PC-9 (cell line): Measurements from ENCODE around the gene BPIFB1. TPM values are rescaled to one million over a fixed set of nuclear protein-coding genes. Genes with fewer than 3 reads are reported as not detected.
A peak's percentile ranks its signal among the peaks of the same experiment; 100 is the strongest.

Experiments used
- BruUV-seq: library from RNA; stranded (reverse); fragments of 400-500 nt; replicated peaks from 2 replicates; lab custom pipeline; 2021; lab: Mats Ljungman, UMichigan
- CTCF ChIA-PET: fragments of 300-600 bp; sonication (Branson Sonifier 250); formaldehyde crosslinking; loops from one replicate; lab custom pipeline; 2022; ENCODE audit warnings: antibody characterized with exemption; lab: Charles Lee
- POLR2A ChIA-PET: fragments of 300-600 bp; sonication (Branson Sonifier 250); formaldehyde crosslinking; loops from one replicate; lab custom pipeline; 2022; ENCODE audit warnings: antibody characterized with exemption; ENCODE audit not compliant: unreplicated experiment; lab: Charles Lee
- DNase-seq, 2 experiments: peaks; one replicate each; pipeline versions ENCODE4 v3.0.0 to v3.0.0-alpha.2; 2015 to 2022; ENCODE audit warnings: mixed read lengths in 1 of 2
- H2AFZ ChIP-seq: fragments of 200-600 bp; sonication (generic); 2 replicates; pipeline ENCODE4 v1.8.1; 2017; ENCODE audit warnings: antibody characterized with exemption
- H3F3A ChIP-seq: fragments of 200-600 bp; sonication (generic); 2 replicates; pipeline ENCODE4 v1.8.1; 2017; ENCODE audit warnings: antibody characterized with exemption, mild to moderate bottlenecking, low read depth; ENCODE audit not compliant: insufficient read depth
- H3K27ac ChIP-seq: fragments of 200-600 bp; sonication (generic); 2 replicates; pipeline ENCODE4 v1.6.1; 2016; ENCODE audit warnings: mixed run types
- H3K27me3 ChIP-seq: fragments of 200-600 bp; sonication (generic); 2 replicates; pipeline ENCODE4 v1.6.1; 2016; ENCODE audit warnings: low read depth, mixed run types; ENCODE audit not compliant: insufficient read depth
- H3K36me3 ChIP-seq: fragments of 200-600 bp; sonication (generic); 2 replicates; pipeline ENCODE4 v1.6.1; 2016; ENCODE audit warnings: low read depth, mixed run types
- H3K4me1 ChIP-seq: fragments of 200-600 bp; sonication (generic); replicated peaks from 2 replicates; pipeline ENCODE4 v1.6.1; 2016; ENCODE audit warnings: mixed run types; ENCODE audit not compliant: insufficient read depth
- H3K4me2 ChIP-seq: fragments of 200-600 bp; sonication (generic); 2 replicates; pipeline ENCODE4 v1.6.1; 2017; ENCODE audit warnings: mixed run types
- H3K4me3 ChIP-seq: fragments of 200-600 bp; sonication (generic); 2 replicates; pipeline ENCODE4 v1.6.1; 2016; ENCODE audit warnings: mixed run types
- H3K79me2 ChIP-seq: fragments of 200-600 bp; sonication (generic); 2 replicates; pipeline ENCODE4 v1.6.1; 2017; ENCODE audit warnings: low read depth, mixed run types
- H3K9me2 ChIP-seq: fragments of 200-600 bp; sonication (generic); 2 replicates; pipeline ENCODE4 v1.8.1; 2017; ENCODE audit warnings: mild to moderate bottlenecking; ENCODE audit not compliant: insufficient read depth
- H3K9me3 ChIP-seq: fragments of 200-600 bp; sonication (generic); 2 replicates; pipeline ENCODE4 v1.8.1; 2016; ENCODE audit warnings: low read depth; ENCODE audit not compliant: insufficient read depth
- H4K20me1 ChIP-seq: fragments of 200-600 bp; sonication (generic); 2 replicates; pipeline ENCODE4 v1.8.1; 2017; ENCODE audit not compliant: insufficient read depth
- CTCF ChIP-seq: fragments of 200-600 bp; sonication (generic); conservative IDR thresholded peaks from 2 replicates; pipeline ENCODE4 v1.6.1; 2017; ENCODE audit warnings: mixed run types, antibody characterized with exemption, mild to moderate bottlenecking, moderate library complexity
- EZH2 ChIP-seq: fragments of 200-600 bp; sonication (generic); IDR thresholded peaks from 2 replicates; pipeline ENCODE4 v1.8.0; 2017; ENCODE audit warnings: antibody characterized with exemption, low read depth
- intact Hi-C: fragments of 100-400 bp; cut with micrococcal nuclease; formaldehyde crosslinking; loops from one replicate; pipeline ENCODE4 v1.10.0; 2022; ENCODE audit not compliant: unreplicated experiment
- total RNA-seq: library from RNA; stranded (reverse); gene quantifications from 2 replicates; pipeline ENCODE4 v1.2.3, GENCODE V29; 2021

The BPIFB1 gene
- total RNA-seq, 1 experiment from 2014 or later = not detected

GRCh38 chr20:33257237-33257636 lies 25.8 kb upstream of the BPIFB1 start:
- no peaks in the 10 kb centered on the region; the same call in 1 of the 2 replicates for H3F3A ChIP-seq
- H3K27ac ChIP-seq = no peak overlapping the region
- H2AFZ ChIP-seq = no peak overlapping the region
- no peaks in the 10 kb centered on the region; the same call in 1 of the 2 replicates for H3K9me3 ChIP-seq
- intact Hi-C loops = no loop called here
- CTCF ChIA-PET = no interaction called here
- POLR2A ChIA-PET = interaction anchor here (0.6 kb wide), 1 partner anchor 338 kb away, joined by 5 read pairs; no protein-coding TSS in a partner anchor
- H3K4me1 ChIP-seq = 0 out of 2 replicates have a peak, but pooled peaks cover 9% of the 10 kb centered on the region
- DNase-seq = no peak
- no peaks in the 10 kb centered on the region for H3K79me2 ChIP-seq
- no peaks in the 10 kb centered on the region for H3K27me3 ChIP-seq
- no TSS peak for BruUV-seq
- no peaks in the 10 kb centered on the region for H3K9me2 ChIP-seq
- H4K20me1 ChIP-seq = no peaks in the 10 kb centered on the region
- H3K4me2 ChIP-seq = no peak overlapping the region
- no peaks in the 10 kb centered on the region for H3K36me3 ChIP-seq
- no peak overlapping the region for H3K4me3 ChIP-seq
- no peak for TF ChIP-seq EZH2
- no peak for TF ChIP-seq CTCF

- Histone ChIP-seq H3K36me3 (no peaks in the 10 kb centered on the region), H3K27ac (no peak overlapping the region), H3K4me3 (no peak overlapping the region), H3K27me3 (no peaks in the 10 kb centered on the region), H3K4me1 (peaks cover 29% of the 10 kb centered on the region; the same call in 1 of the 2 replicates), H3K4me2 (no peak overlapping the region), H3K79me2 (no peaks in the 10 kb centered on the region), H2AFZ (no peak overlapping the region), H4K20me1 (no peaks in the 10 kb centered on the region), H3F3A (peaks cover 10% of the 10 kb centered on the region; the same call in 1 of the 2 replicates), H3K9me3 (no peaks in the 10 kb centered on the region; the same call in 1 of the 2 replicates), H3K9me2 (no peaks in the 10 kb centered on the region)
- TF ChIP-seq EZH2 (no peak), CTCF (no peak)
- BruUV-seq = no TSS peak
- DNase-seq = no peak
- ChIA-PET POLR2A (no interaction called here), CTCF (no interaction called here)
- intact Hi-C loops = no loop called here
Observed at GRCh38 chr20:33259371-33259770, 23.6 kb upstream of the BPIFB1 start.

- intact Hi-C loops = no loop called here
- H4K20me1 ChIP-seq = no peaks in the 10 kb centered on the region
- peaks cover 4% of the 10 kb centered on the region for H3K9me3 ChIP-seq
- ChIA-PET POLR2A (no interaction called here), CTCF (interaction anchor here (0.6 kb wide), 1 partner anchor 588 kb away, joined by 3 read pairs; no protein-coding TSS in a partner anchor)
- DNase-seq = no peak
- no peak overlapping the region for H3K4me3 ChIP-seq
- no peaks in the 10 kb centered on the region for H3K79me2 ChIP-seq
- no peak overlapping the region for H2AFZ ChIP-seq
- no TSS peak for BruUV-seq
- H3K9me2 ChIP-seq = no peaks in the 10 kb centered on the region
- H3K4me1 ChIP-seq = peaks cover 32% of the 10 kb centered on the region; the same call in 1 of the 2 replicates
- no peak overlapping the region for H3K4me2 ChIP-seq
- TF ChIP-seq EZH2 (no peak), CTCF (no peak)
- H3K27ac ChIP-seq = peak overlapping the region; percentile 33
- no peaks in the 10 kb centered on the region for H3K36me3 ChIP-seq
- peaks cover 10% of the 10 kb centered on the region; the same call in 1 of the 2 replicates for H3F3A ChIP-seq
- no peaks in the 10 kb centered on the region for H3K27me3 ChIP-seq
Observed at GRCh38 chr20:33261465-33261864, 21.5 kb upstream of the BPIFB1 start.
